K562 (cell line): ENCODE results near the gene SLC6A6.

Source experiments
- EP300 ChIP-seq: IDR thresholded peaks from 2 replicates; pipeline ENCODE4 v1.6.1; 2012; ENCODE audit warnings: low read length, improper control_type of control experiment
- POLR2AphosphoS5 ChIP-seq: IDR thresholded peaks from 2 replicates; pipeline ENCODE4 v1.6.1; 2011; ENCODE audit warnings: mild to moderate bottlenecking, low read depth, low read length, moderate library complexity; ENCODE audit not compliant: control insufficient read depth, insufficient read depth
- ZNF253 ChIP-seq: fragments of 250-450 bp; sonication (Bioruptor Pico); conservative IDR thresholded peaks from 2 replicates; pipeline ENCODE4 v1.6.1; 2021; ENCODE audit warnings: mild to moderate bottlenecking
- TF ChIP-seq, protein P1 (sequence below): fragments of 450-650 bp; IDR thresholded peaks from one replicate; pipeline ENCODE4 v1.6.1; 2018; ENCODE audit warnings: mild to moderate bottlenecking, moderate library complexity; ENCODE audit not compliant: partially characterized antibody
- TF ChIP-seq, protein P2 (sequence below), 3 experiments: IDR thresholded peaks in 2 of 3; conservative IDR thresholded peaks in 1 of 3; 2 replicates each; pipeline ENCODE4 v1.5.1; 2011 to 2012; ENCODE audit warnings: low read length in 3 of 3, mild to moderate bottlenecking in 3 of 3, control low read depth in 2 of 3, improper control_type of control experiment in 1 of 3, inconsistent platforms in 1 of 3, low read depth in 1 of 3, mixed read lengths in 1 of 3, moderate library complexity in 1 of 3; ENCODE audit not compliant: insufficient read depth in 2 of 3

DNA sequence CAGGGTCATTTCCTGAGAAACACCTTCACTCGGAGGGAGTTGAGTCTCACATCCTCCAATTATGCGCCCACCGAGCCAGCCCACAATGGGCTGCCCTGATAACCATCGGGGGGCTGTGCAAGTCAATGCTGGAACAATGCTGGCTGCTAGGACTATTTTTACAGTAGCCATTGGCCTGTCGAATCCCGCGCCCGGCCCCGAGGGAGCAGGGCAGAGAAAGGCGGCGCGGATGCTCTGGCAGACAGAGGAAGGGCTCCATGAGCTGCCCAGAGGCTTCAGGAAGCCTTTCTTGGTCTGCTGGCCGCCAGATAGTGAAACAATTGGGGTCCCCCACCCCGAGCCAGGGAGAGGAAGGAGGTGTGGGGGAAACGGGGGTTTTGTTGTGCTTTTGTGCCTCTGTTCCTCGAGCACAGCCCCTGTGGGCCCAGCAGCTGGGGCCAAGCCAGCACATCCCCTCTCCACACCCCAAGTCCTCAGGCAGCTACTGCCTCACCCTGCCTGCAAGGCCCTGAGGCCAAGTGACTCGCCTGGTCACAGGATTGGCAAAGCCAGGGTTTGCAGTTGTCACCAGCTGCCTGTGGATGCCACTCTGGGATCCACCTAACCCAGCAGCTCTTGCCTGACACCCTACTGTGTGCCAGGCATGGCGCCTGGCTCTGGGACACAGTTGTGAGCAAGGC, 39.0 kb downstream of the SLC6A6 start:
- TF ChIP-seq, protein P1, sequence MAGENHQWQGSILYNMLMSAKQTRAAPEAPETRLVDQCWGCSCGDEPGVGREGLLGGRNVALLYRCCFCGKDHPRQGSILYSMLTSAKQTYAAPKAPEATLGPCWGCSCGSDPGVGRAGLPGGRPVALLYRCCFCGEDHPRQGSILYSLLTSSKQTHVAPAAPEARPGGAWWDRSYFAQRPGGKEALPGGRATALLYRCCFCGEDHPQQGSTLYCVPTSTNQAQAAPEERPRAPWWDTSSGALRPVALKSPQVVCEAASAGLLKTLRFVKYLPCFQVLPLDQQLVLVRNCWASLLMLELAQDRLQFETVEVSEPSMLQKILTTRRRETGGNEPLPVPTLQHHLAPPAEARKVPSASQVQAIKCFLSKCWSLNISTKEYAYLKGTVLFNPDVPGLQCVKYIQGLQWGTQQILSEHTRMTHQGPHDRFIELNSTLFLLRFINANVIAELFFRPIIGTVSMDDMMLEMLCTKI: no peak
- TF ChIP-seq EP300 (no peak), POLR2AphosphoS5 (no peak), ZNF253 (no peak)
- TF ChIP-seq, protein P2, sequence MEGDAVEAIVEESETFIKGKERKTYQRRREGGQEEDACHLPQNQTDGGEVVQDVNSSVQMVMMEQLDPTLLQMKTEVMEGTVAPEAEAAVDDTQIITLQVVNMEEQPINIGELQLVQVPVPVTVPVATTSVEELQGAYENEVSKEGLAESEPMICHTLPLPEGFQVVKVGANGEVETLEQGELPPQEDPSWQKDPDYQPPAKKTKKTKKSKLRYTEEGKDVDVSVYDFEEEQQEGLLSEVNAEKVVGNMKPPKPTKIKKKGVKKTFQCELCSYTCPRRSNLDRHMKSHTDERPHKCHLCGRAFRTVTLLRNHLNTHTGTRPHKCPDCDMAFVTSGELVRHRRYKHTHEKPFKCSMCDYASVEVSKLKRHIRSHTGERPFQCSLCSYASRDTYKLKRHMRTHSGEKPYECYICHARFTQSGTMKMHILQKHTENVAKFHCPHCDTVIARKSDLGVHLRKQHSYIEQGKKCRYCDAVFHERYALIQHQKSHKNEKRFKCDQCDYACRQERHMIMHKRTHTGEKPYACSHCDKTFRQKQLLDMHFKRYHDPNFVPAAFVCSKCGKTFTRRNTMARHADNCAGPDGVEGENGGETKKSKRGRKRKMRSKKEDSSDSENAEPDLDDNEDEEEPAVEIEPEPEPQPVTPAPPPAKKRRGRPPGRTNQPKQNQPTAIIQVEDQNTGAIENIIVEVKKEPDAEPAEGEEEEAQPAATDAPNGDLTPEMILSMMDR (IDR thresholded peaks at IDR 0.05 in 2 of 3, conservative IDR thresholded peaks at IDR 0.05 in 1 of 3; ENCODE audit: insufficient read depth in 2 of 3, low read depth in 1 of 3, low read length in 3 of 3): no peak
